Stimulated activated CD4-positive, alpha-beta T cell treated with anti-CD3 and anti-CD28 coated beads, Interleukin-2, amount 100 ng/mL, for 24 hours (primary cell): ENCODE results near the gene POLR2L.
A peak's percentile ranks its signal among the peaks of the same experiment; 100 is the strongest.

ENCODE experiments used
- DNase-seq, 2 donors: peaks; one replicate each; pipeline ENCODE4 v3.0.0-alpha.2; 2020

POLR2L gene

GRCh38 chr11:824942-825341, 17.4 kb downstream of the POLR2L start:
- no peak for DNase-seq

- no peak for DNase-seq
Measured at GRCh38 chr11:824292-824880, 17.9 kb downstream of the POLR2L start.

GRCh38 chr11:823441-824291, 18.7 kb downstream of the POLR2L start:
- no peak for DNase-seq

GRCh38 chr11:821512-822371, 20.6 kb downstream of the POLR2L start:
- DNase-seq = no peak

GRCh38 chr11:820655-821511, 21.4 kb downstream of the POLR2L start:
- DNase-seq = no peak

- peak; percentile 94 to 95 for DNase-seq
Measured at GRCh38 chr11:819943-820649, 22.2 kb downstream of the POLR2L start.

GRCh38 chr11:819129-819931, 23.0 kb downstream of the POLR2L start:
- DNase-seq = peak; percentile 89 to 94

- no peak for DNase-seq
Measured at GRCh38 chr11:818396-819128, 23.8 kb downstream of the POLR2L start, which contains the start of gene PNPLA2. TSS of gene PNPLA2 (plus strand) at chr11:818914. CDS start at chr11:819719, 805 bp downstream.

GRCh38 chr11:816433-816779, 25.9 kb downstream of the POLR2L start:
- no peak for DNase-seq

GRCh38 chr11:815675-816432, 26.5 kb downstream of the POLR2L start:
- no peak for DNase-seq

- no peak for DNase-seq
Measured at GRCh38 chr11:813456-814096, 28.8 kb downstream of the POLR2L start.

GRCh38 chr11:813072-813455, 29.3 kb downstream of the POLR2L start:
- no peak for DNase-seq

GRCh38 chr11:812390-812789, 29.9 kb downstream of the POLR2L start:
- DNase-seq = no peak

GRCh38 chr11:811446-812245, 30.7 kb downstream of the POLR2L start:
- DNase-seq = no peak

- no peak for DNase-seq
Measured at GRCh38 chr11:810040-810567, 32.2 kb downstream of the POLR2L start.

- DNase-seq = peak; percentile 97 to 98
Measured at GRCh38 chr11:809287-810039, 32.9 kb downstream of the POLR2L start, which contains the start of gene RPLP2. TSS of gene RPLP2 (plus strand) at chr11:809967. CDS start at chr11:810235, 268 bp downstream.
